ENCODE data around the gene TUBB. TPM values are rescaled to one million over a fixed set of nuclear protein-coding genes. Genes with fewer than 3 reads are reported as not detected.

TUBB gene
- total and polyA plus RNA-seq, 9 of the 15 experiments (the other 6 are each of a cell fraction or from before 2014, with no cell fraction given) = 971 to 2,870 (median 1,478) TPM

DNA sequence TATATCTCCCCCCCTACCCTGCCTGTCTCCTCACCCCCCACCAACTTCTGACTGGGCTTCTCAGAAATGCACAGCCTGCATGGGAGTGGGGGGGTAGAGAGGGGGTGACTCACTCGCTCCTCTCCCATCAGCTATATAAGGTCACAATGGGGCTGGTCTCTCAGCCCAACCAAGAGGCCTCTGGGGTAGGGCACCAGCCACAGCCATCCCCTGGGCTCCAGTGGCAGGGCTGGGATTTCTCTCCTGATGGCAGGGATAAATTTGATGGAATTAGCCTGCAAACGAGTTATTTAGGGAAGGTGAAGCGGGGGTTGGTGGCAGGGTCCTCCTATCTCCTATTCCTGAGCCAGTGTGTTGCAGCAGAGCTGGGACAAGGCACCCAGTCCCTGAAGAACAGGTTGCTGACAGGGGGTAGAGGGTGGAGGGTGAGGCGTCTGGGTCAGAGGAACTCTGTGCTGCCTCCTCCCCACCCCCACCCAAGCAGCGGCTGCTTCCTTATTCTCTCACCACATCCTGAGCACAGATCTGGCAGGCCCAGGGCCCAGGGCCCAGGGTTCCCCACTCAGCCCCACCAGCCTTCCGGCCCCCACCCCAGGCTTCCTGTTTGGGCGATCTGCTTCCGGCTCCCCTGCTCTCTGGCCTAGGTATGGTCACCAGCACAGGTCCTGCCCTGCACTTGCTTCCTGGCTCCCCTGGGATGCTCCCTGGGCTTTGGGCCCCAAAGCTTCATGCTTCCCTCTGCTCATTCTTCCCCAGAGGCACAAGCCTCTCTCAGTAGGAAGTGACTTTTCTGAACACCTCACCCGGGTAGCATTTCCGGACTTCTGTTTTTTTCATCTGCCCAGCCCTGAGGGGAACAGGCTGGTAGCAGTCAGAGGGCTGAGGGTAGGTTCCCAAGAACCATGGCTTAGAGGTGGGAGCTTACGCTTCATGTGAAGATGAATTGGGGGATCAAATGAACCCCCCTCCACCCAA, 37.7 kb upstream of the TUBB start (continued):
- TF ChIP-seq ARID4B (CRISPR knock-in tag; IDR thresholded peaks at IDR 0.05) (peak; percentile 2; the same call in 1 of the 2 replicates), ZNF165 (CRISPR knock-in tag; IDR thresholded peaks at IDR 0.05; ENCODE audit: borderline replicate concordance) (peak; percentile 38; the same call in 1 of the 2 replicates), CREM (IDR thresholded peaks at IDR 0.05; ENCODE audit: low read depth) (peak; percentile 61), HDAC8 (tag; IDR thresholded peaks at IDR 0.05) (peak; percentile 81), FOXK2 (conservative IDR thresholded peaks at IDR 0.05 in 1 of 2, IDR thresholded peaks at IDR 0.05 in 1 of 2; ENCODE audit: low read depth in 2 of 2) (0 out of 4 replicates have a peak, but pooled peaks of 1 of the 2 experiments have one; percentile 8), RCOR1 (IDR thresholded peaks at IDR 0.05; ENCODE audit: borderline replicate concordance in 1 of 2, low read depth in 2 of 2, low read length in 2 of 2) (peak; percentile 8 to 62; a peak in 1 of 4 replicates), ATF7 (IDR thresholded peaks at IDR 0.05) (peak; percentile 72), HCFC1 (IDR thresholded peaks at IDR 0.05; ENCODE audit: low read depth, low read length) (peak; percentile 55), TEAD2 (tag; IDR thresholded peaks at IDR 0.05) (0 out of 2 replicates have a peak, but pooled peaks have one; percentile 37), ETV5 (CRISPR knock-in tag; IDR thresholded peaks at IDR 0.05; ENCODE audit: low read depth) (peak; percentile 99), ZNF449 (CRISPR knock-in tag; IDR thresholded peaks at IDR 0.05) (peak; percentile 94; the same call in 1 of the 2 replicates), POLR2AphosphoS5 (IDR thresholded peaks at IDR 0.05; ENCODE audit: control insufficient read depth, insufficient read depth, low read depth, low read length) (peak; percentile 54; the same call in 1 of the 2 replicates), SREBF2 (CRISPR knock-in tag; IDR thresholded peaks at IDR 0.05) (no peak), MTA3 (IDR thresholded peaks at IDR 0.05; ENCODE audit: borderline replicate concordance) (peak; percentile 84; the same call in 1 of the 2 replicates), ZNF124 (CRISPR knock-in tag; IDR thresholded peaks at IDR 0.05) (no peak), ZBED1 (IDR thresholded peaks at IDR 0.05) (0 out of 2 replicates have a peak, but pooled peaks have one; percentile 37), BCOR (IDR thresholded peaks at IDR 0.05) (0 out of 2 replicates have a peak, but pooled peaks have one; percentile 7)
- TF ChIP-seq, protein P1, sequence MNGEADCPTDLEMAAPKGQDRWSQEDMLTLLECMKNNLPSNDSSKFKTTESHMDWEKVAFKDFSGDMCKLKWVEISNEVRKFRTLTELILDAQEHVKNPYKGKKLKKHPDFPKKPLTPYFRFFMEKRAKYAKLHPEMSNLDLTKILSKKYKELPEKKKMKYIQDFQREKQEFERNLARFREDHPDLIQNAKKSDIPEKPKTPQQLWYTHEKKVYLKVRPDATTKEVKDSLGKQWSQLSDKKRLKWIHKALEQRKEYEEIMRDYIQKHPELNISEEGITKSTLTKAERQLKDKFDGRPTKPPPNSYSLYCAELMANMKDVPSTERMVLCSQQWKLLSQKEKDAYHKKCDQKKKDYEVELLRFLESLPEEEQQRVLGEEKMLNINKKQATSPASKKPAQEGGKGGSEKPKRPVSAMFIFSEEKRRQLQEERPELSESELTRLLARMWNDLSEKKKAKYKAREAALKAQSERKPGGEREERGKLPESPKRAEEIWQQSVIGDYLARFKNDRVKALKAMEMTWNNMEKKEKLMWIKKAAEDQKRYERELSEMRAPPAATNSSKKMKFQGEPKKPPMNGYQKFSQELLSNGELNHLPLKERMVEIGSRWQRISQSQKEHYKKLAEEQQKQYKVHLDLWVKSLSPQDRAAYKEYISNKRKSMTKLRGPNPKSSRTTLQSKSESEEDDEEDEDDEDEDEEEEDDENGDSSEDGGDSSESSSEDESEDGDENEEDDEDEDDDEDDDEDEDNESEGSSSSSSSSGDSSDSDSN (IDR thresholded peaks at IDR 0.05; ENCODE audit: borderline replicate concordance in 1 of 2, low read depth in 2 of 2, low read length in 2 of 2) = peak; percentile 30 to 54; a peak in 1 of 4 replicates

Data from K562 (cell line).